GM21786 (cell line): ENCODE results near the gene PLEKHA4.
"Not testable (repeated sequence)": the region's sequence is repeated elsewhere in the genome, so short reads cannot be mapped to it uniquely, and the experiment has no call there.

ENCODE experiments used
- ATAC-seq: cut with Tn5 transposase; IDR thresholded peaks from one replicate; pipeline ENCODE4 v1.9.1; 2021; ENCODE audit not compliant: unreplicated experiment

The PLEKHA4 gene

GRCh38 chr19:48868114-48868886, at the start of gene PLEKHA4:
Gene PLEKHA4 (minus strand): TSS chr19:48868617. CDS start chr19:48867620, 997 bp downstream.
- ATAC-seq = no peak

GRCh38 chr19:48918071-48918470, 49.7 kb upstream of the PLEKHA4 start:
- ATAC-seq = no peak

GRCh38 chr19:48915757-48916156, 47.3 kb upstream of the PLEKHA4 start:
- no peak for ATAC-seq

- no peak for ATAC-seq
These were observed 45.8 kb upstream of the PLEKHA4 start for GRCh38 chr19:48914181-48914580.

DNA sequence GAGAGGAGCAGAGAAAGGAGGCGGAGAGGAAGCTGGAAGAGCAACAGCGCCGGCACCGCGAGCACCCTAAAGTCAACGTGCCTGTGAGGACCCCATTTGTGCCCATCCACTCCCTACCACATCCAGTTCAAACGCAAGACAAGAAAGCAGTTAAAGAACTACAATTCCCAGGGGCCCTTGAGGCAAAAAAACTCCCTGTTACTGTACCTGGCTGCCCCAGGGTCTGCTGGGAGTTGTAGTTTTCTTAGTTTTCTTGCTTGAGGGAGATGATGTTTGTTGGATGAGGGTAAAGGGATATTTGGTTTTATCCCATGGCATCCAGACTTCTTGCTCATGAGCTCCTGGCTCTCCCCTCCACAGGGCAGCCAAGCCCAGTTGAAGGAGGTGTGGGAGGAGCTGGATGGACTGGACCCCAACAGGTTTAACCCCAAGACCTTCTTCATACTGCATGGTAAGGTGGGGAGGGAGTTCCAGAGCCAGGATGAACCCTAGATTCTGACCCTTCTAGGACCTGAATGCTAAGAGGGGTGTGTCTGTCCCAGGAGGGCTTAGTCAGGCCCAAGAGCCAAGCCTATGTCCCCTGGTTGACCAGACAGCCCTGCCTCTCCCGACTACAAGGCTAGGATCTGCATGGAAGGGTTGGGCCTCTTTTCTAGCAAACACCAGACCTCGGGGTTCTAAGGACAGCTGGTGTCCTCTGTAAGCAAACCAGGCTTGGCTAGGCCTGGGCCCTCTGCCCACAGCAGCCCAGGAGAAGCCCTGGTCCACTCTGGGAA, 44.9 kb upstream of the PLEKHA4 start:
- no peak for ATAC-seq

DNA sequence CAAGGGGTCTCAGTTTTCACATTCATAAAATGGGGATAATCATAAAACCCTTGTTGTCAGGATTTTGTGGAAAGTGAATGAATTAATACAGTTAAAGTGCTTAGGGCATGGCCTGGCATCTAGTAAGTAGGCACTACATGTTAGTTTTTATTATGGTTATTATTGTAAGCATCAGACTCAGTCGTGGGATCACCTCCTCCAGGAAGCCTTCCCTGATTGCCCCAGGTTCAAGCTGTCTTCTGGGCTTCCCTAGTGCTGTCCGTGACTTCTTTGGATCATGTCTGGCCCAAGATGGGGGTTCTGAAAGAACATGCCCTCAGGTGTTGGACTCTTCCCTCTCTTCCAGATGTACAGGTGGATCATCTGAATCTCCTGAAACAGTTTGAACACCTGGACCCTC, 42.4 kb upstream of the PLEKHA4 start:
- ATAC-seq = no peak

- not testable (repeated sequence) for ATAC-seq
These were observed 41.1 kb upstream of the PLEKHA4 start for GRCh38 chr19:48909424-48910077.

DNA sequence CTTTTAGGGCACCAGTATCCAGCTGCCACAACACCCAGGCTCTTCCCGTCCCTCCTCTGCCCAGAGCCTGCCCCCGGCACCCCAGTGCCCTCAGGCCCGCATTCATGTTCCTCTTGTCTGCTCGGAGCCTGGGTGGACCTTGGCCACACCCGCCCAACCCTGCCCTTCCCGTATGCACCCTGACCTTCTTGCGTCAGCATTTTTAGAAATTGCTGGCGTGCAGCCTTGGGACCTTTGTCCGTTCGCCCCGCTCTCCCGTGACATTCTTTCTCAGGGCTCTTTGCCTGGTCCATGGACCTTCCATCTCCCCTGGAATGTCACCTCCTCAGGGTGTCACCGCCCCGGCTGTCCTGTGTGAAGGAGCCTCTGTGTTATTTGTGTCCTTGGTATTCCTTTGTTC, 39.3 kb upstream of the PLEKHA4 start:
- no peak for ATAC-seq

- no peak for ATAC-seq
These were observed 37.9 kb upstream of the PLEKHA4 start for GRCh38 chr19:48906324-48906723.

DNA sequence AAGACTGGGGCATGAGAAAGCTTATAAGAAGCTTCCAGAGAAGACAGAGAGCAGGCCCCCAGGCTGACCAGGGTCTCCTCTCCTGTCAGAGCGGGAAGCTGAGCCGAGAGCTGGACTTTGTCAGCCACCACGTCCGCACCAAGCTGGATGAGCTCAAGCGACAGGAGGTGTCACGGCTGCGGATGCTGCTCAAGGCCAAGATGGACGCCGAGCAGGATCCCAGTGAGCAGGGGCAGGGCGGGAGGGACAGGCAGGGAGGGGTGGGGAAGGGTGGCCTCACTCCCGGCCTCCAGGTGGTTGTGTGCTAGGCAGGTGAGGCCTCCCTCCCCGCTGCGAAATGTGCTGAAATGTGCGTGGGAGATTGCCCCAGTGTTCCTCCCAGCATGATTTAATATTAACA, 37.2 kb upstream of the PLEKHA4 start:
- ATAC-seq = no peak

- not testable (repeated sequence) for ATAC-seq
These were observed 35.4 kb upstream of the PLEKHA4 start for GRCh38 chr19:48903788-48904187.

- not testable (repeated sequence) for ATAC-seq
These were observed 33.9 kb upstream of the PLEKHA4 start for GRCh38 chr19:48902291-48902690.

- no peak for ATAC-seq
These were observed 32.3 kb upstream of the PLEKHA4 start for GRCh38 chr19:48900477-48901406.

- ATAC-seq = peak; percentile 82
These were observed 31.5 kb upstream of the PLEKHA4 start, which contains the start of gene NUCB1 for GRCh38 chr19:48899781-48900476. Gene NUCB1 (plus strand): TSS chr19:48900312. CDS start chr19:48900797, 485 bp downstream.

- ATAC-seq = not testable (repeated sequence)
These were observed 31.0 kb upstream of the PLEKHA4 start for GRCh38 chr19:48899386-48899749.

DNA sequence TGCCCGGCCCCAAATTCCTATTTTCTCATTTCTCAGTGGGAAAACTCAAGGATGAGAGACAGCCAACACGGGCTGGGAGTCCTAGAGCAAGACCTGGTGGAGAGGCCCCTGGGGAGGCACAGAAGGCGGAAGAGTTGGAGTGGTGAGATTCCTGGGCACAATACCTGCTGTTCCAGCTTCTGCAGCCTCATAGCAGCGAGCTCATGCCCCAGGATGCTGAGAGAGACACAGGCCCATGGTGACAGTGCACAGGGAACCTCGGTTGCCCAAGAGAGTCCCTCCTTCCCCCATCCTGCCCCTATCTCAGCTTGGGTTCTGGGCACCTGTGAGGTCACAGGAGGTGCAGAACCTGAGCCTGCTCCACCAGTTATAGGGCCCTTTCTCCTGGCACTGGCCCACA, 28.8 kb upstream of the PLEKHA4 start:
- ATAC-seq = no peak

DNA sequence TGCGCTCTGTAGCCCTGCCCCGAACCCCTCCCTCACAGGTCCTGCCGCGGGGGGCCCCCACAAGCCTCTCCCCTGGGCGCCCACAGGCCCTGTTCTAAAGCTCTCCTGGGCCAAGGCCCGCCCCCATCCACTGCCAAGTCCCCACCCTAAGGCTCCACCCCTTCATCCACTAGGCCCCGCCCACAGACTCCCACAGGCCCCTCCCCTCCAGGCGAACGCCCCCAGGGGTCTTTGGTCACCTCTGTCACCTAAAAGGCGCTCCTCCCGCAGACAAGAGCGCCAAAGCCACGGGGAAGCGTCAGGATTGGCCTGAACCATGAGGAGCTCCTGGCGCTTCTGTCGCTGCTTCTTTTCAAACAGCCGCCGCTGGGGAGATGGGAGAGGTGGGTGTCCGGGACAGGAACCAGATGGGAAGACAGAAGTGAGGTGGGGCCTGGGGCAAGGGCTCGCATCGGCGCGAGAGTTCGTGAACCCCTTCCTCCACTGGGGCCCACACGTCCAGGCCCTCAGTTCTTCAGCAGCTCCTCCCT, 27.8 kb upstream of the PLEKHA4 start:
- no peak for ATAC-seq

DNA sequence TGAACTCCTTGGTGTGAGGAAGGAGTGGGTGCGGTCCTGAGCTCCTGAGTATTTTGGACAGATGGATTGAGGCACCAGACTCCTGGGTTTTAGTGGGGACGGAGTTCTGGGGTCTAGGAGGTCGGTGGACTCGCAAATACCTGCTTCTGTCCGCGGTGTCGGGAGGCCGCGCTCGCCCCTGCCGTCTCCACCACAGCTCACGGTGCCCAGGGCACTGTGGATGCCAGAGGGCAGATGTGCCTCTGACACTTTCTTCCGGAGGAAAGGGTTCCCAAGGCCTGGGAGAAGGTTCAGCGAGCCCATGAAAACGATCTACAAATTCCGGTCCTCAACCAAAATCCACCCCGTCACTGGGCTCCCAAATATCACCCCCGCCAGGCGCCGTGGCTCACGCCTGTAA, 26.8 kb upstream of the PLEKHA4 start:
- no peak for ATAC-seq

- ATAC-seq = no peak
These were observed 22.1 kb upstream of the PLEKHA4 start for GRCh38 chr19:48890551-48890950.

DNA sequence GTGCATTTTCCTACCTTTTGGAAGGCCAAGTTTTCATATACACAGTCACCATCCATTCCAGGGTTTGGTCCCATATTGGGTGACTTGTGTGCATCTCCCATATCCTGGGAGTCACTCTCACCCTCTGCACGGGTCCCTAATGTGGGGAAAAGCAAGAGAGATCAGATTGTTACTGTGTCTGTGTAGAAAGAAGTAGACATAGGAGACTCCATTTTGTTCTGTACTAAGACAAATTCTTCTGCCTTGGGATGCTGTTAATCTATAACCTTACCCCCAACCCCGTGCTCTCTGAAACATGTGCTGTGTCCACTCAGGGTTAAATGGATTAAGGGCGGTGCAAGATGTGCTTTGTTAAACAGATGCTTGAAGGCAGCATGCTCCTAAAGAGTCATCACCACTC, 21.1 kb upstream of the PLEKHA4 start:
- ATAC-seq = not testable (repeated sequence)
